GM23338 (cell line): Measurements from ENCODE around the gene KRT25. TPM values are rescaled to one million over a fixed set of nuclear protein-coding genes. Genes with fewer than 3 reads are reported as not detected.

Source experiments
- ATAC-seq: fragments of 200-7000 bp; cut with Tn5 transposase; 3 replicates; pipeline ENCODE4 v1.9.1; 2020
- DNase-seq: peaks from one replicate; pipeline ENCODE4 v3.0.0-alpha.2; 2015; ENCODE audit warnings: low spot score
- H2AFZ ChIP-seq: fragments of 200-600 bp; sonication (generic); 2 replicates; pipeline ENCODE4 v1.8.0; 2016; ENCODE audit warnings: antibody characterized with exemption, mild to moderate bottlenecking, moderate library complexity
- H3F3A ChIP-seq: fragments of 200-600 bp; sonication (generic); replicated peaks from 2 replicates; pipeline ENCODE4 v1.8.0; 2017; ENCODE audit warnings: antibody characterized with exemption, mixed run types, low read depth
- H3K27ac ChIP-seq: fragments of 200-600 bp; sonication (generic); 2 replicates; pipeline ENCODE4 v1.6.1; 2016; ENCODE audit warnings: low read depth
- H3K27me3 ChIP-seq: fragments of 200-600 bp; sonication (generic); 2 replicates; pipeline ENCODE4 v1.8.0; 2016; ENCODE audit warnings: mild to moderate bottlenecking, mixed run types, moderate library complexity; ENCODE audit not compliant: insufficient read depth
- H3K36me3 ChIP-seq: fragments of 200-600 bp; sonication (generic); 2 replicates; pipeline ENCODE4 v1.8.0; 2016; ENCODE audit warnings: mild to moderate bottlenecking; ENCODE audit not compliant: insufficient read depth
- H3K4me1 ChIP-seq: fragments of 200-600 bp; sonication (generic); 2 replicates; pipeline ENCODE4 v1.8.0; 2016; ENCODE audit warnings: mild to moderate bottlenecking, moderate library complexity; ENCODE audit not compliant: insufficient read depth
- H3K4me2 ChIP-seq: fragments of 200-600 bp; sonication (generic); 2 replicates; pipeline ENCODE4 v1.7.1; 2017; ENCODE audit warnings: mixed run types
- H3K4me3 ChIP-seq: fragments of 200-600 bp; sonication (generic); 2 replicates; pipeline ENCODE4 v1.6.1; 2016; ENCODE audit warnings: mixed run types
- H3K79me2 ChIP-seq: fragments of 200-600 bp; sonication (generic); replicated peaks from 2 replicates; pipeline ENCODE4 v1.8.0; 2017; ENCODE audit warnings: mild to moderate bottlenecking; ENCODE audit not compliant: insufficient read depth
- H3K9me2 ChIP-seq: fragments of 200-600 bp; sonication (generic); 2 replicates; pipeline ENCODE4 v1.8.0; 2017; ENCODE audit not compliant: insufficient read depth
- H4K20me1 ChIP-seq: fragments of 200-600 bp; sonication (generic); replicated peaks from 2 replicates; pipeline ENCODE4 v1.8.0; 2017; ENCODE audit warnings: mild to moderate bottlenecking; ENCODE audit not compliant: insufficient read depth
- H3K27ac Mint-ChIP-seq: 2 replicates; pipeline ENCODE4 v1.8.0; 2020; ENCODE audit warnings: inconsistent platforms, mild to moderate bottlenecking, moderate library complexity, mixed read lengths
- H3K27me3 Mint-ChIP-seq: 3 replicates; pipeline ENCODE4 v1.8.0; 2022; ENCODE audit warnings: low read depth, mild to moderate bottlenecking, moderate library complexity, mixed read lengths, inconsistent platforms; ENCODE audit not compliant: insufficient read depth, poor library complexity
- H3K36me3 Mint-ChIP-seq: 3 replicates; pipeline ENCODE4 v1.8.0; 2021; ENCODE audit warnings: low read depth, mild to moderate bottlenecking, inconsistent platforms, moderate library complexity, mixed read lengths
- H3K4me1 Mint-ChIP-seq: 3 replicates; pipeline ENCODE4 v1.8.0; 2020; ENCODE audit warnings: mild to moderate bottlenecking, inconsistent platforms, mixed read lengths
- H3K4me3 Mint-ChIP-seq: 3 replicates; pipeline ENCODE4 v1.8.0; 2021; ENCODE audit warnings: moderate library complexity, mild to moderate bottlenecking, inconsistent platforms, mixed read lengths
- H3K9me3 Mint-ChIP-seq: 3 replicates; pipeline ENCODE4 v1.8.0; 2020; ENCODE audit warnings: moderate library complexity, mild to moderate bottlenecking, inconsistent platforms, mixed read lengths
- CREB1 ChIP-seq: fragments of 250-450 bp; sonication (Bioruptor Pico); IDR thresholded peaks from 2 replicates; pipeline ENCODE4 v1.5.0; 2020; ENCODE audit warnings: low read depth, mild to moderate bottlenecking, moderate library complexity
- EZH2 ChIP-seq: fragments of 200-600 bp; sonication (generic); IDR thresholded peaks from one replicate; pipeline ENCODE4 v1.8.0; 2017; ENCODE audit warnings: antibody characterized with exemption, mild to moderate bottlenecking, low read depth; ENCODE audit not compliant: unreplicated experiment
- EZH2phosphoT487 ChIP-seq: fragments of 200-600 bp; sonication (generic); IDR thresholded peaks from one replicate; pipeline ENCODE4 v1.8.1; 2018; ENCODE audit warnings: antibody characterized with exemption; ENCODE audit not compliant: unreplicated experiment
- JUNB ChIP-seq: IDR thresholded peaks from one replicate; pipeline ENCODE4 v1.6.1; 2016; ENCODE audit warnings: antibody characterized with exemption; ENCODE audit not compliant: unreplicated experiment
- NANOG ChIP-seq: IDR thresholded peaks from 2 replicates; pipeline ENCODE4 v1.6.1; 2016; ENCODE audit warnings: antibody characterized with exemption, borderline replicate concordance
- POLR2AphosphoS5 ChIP-seq: IDR thresholded peaks from 2 replicates; pipeline ENCODE4 v1.6.1; 2016; ENCODE audit warnings: antibody characterized with exemption, low read depth
- STAT1 ChIP-seq: IDR thresholded peaks from one replicate; pipeline ENCODE4 v1.6.1; 2016; ENCODE audit warnings: antibody characterized with exemption; ENCODE audit not compliant: unreplicated experiment
- ZNF114 ChIP-seq: fragments of 250-450 bp; sonication (Bioruptor Pico); IDR thresholded peaks from 2 replicates; pipeline ENCODE4 v1.5.0; 2020; ENCODE audit warnings: mild to moderate bottlenecking, moderate library complexity
- ZNF331 ChIP-seq: fragments of 250-450 bp; sonication (Bioruptor Pico); IDR thresholded peaks from 2 replicates; pipeline ENCODE4 v1.5.0; 2020; ENCODE audit warnings: low read depth, mild to moderate bottlenecking, moderate library complexity
- long read RNA-seq: library from polyadenylated mRNA; unstranded; transcript quantifications from one replicate; pipeline ENCODE4 v2.0.0, GENCODE V29; 2020; ENCODE audit not compliant: unreplicated experiment
- polyA plus RNA-seq: library from polyadenylated mRNA; unstranded; fragments of >200 nt; fragmentation: Nextera tagmentation; extraction: Ambion mirVana; gene quantifications from 2 replicates; pipeline ENCODE4 v1.2.1, GENCODE V29; 2016
- total RNA-seq: library from RNA; depleted of rRNA; stranded (reverse); fragments of >200 nt; shearing (Covaris generic); gene quantifications from 2 replicates; pipeline ENCODE4 v1.2.3, GENCODE V29; 2014; rRNA removed
- TF ChIP-seq, protein P1 (sequence below): fragments of 250-450 bp; sonication (Bioruptor Pico); IDR thresholded peaks from 2 replicates; pipeline ENCODE4 v1.5.0; 2020; ENCODE audit warnings: mild to moderate bottlenecking, moderate library complexity
- TF ChIP-seq, protein P2 (sequence below), 2 experiments: fragments of 200-600 bp in 1 of 2; sonication (generic) in 1 of 2; conservative IDR thresholded peaks; 2 replicates each; pipeline versions ENCODE4 v1.5.1 to v1.6.1; 2016 to 2017; ENCODE audit warnings: antibody characterized with exemption in 2 of 2, low read depth in 2 of 2, mild to moderate bottlenecking in 2 of 2, moderate library complexity in 1 of 2
- TF ChIP-seq, protein P3 (sequence below): IDR thresholded peaks from 2 replicates; pipeline ENCODE4 v1.6.1; 2016; ENCODE audit warnings: antibody characterized with exemption
- TF ChIP-seq, protein P4 (sequence below): IDR thresholded peaks from one replicate; pipeline ENCODE4 v1.6.1; 2018; ENCODE audit warnings: antibody characterized with exemption; ENCODE audit not compliant: unreplicated experiment

Gene KRT25, protein sequence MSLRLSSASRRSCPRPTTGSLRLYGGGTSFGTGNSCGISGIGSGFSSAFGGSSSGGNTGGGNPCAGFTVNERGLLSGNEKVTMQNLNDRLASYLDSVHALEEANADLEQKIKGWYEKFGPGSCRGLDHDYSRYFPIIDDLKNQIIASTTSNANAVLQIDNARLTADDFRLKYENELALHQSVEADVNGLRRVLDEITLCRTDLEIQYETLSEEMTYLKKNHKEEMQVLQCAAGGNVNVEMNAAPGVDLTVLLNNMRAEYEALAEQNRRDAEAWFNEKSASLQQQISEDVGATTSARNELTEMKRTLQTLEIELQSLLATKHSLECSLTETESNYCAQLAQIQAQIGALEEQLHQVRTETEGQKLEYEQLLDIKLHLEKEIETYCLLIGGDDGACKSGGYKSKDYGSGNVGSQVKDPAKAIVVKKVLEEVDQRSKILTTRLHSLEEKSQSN
- total RNA-seq (not detected in 2 replicates), polyA plus RNA-seq (not detected in 2 replicates)
- long read RNA-seq: 0 reads

DNA sequence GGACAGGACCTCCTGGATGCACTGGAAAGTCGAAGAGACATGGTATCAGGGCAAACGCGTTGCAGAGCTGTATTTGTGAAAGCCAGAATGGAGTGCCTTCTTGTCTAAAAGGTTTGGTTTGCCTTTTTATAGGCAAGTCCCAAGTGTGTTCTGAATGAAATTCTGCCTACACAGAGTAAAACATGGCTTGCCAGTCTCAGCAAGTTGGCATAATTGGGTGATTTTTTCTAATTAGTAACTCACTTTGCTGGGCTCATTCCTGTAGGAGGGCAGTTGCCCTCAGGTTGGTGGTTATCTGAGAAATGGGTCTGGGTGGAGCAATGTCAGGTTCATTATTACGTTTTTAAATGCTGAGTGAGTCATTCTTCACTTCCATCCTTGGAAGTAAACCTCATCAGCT, at the start of gene KRT25:
Gene KRT25 (minus strand): TSS at position 101 of the 400 bp plus-strand sequence. CDS start 60 bp downstream, at position 41.
- Histone ChIP-seq H3K36me3 (no peaks in the 10 kb centered on the region), H3K4me2 (no peak within 1 kb of the TSS), H3K27me3 (no peaks in the 10 kb centered on the region), H3K27ac (no peak within 1 kb of the TSS), H3K4me3 (no peak within 1 kb of the TSS), H3K79me2 (no peaks in the 10 kb centered on the region), H2AFZ (no peak within 1 kb of the TSS), H3K4me1 (no peaks in the 10 kb centered on the region), H3F3A (no peaks in the 10 kb centered on the region), H3K9me2 (no peaks in the 10 kb centered on the region), H4K20me1 (no peaks in the 10 kb centered on the region)
- Mint-ChIP-seq H3K27ac (no peak within 1 kb of the TSS), H3K36me3 (no peaks in the 10 kb centered on the region), H3K9me3 (peaks cover 10% of the 10 kb centered on the region; the same call in 2 of the 3 replicates), H3K27me3 (no peaks in the 10 kb centered on the region), H3K4me3 (no peak within 1 kb of the TSS), H3K4me1 (peaks cover 4% of the 10 kb centered on the region; the same call in 1 of the 3 replicates)
- no peak for DNase-seq
- TF ChIP-seq, protein P1, sequence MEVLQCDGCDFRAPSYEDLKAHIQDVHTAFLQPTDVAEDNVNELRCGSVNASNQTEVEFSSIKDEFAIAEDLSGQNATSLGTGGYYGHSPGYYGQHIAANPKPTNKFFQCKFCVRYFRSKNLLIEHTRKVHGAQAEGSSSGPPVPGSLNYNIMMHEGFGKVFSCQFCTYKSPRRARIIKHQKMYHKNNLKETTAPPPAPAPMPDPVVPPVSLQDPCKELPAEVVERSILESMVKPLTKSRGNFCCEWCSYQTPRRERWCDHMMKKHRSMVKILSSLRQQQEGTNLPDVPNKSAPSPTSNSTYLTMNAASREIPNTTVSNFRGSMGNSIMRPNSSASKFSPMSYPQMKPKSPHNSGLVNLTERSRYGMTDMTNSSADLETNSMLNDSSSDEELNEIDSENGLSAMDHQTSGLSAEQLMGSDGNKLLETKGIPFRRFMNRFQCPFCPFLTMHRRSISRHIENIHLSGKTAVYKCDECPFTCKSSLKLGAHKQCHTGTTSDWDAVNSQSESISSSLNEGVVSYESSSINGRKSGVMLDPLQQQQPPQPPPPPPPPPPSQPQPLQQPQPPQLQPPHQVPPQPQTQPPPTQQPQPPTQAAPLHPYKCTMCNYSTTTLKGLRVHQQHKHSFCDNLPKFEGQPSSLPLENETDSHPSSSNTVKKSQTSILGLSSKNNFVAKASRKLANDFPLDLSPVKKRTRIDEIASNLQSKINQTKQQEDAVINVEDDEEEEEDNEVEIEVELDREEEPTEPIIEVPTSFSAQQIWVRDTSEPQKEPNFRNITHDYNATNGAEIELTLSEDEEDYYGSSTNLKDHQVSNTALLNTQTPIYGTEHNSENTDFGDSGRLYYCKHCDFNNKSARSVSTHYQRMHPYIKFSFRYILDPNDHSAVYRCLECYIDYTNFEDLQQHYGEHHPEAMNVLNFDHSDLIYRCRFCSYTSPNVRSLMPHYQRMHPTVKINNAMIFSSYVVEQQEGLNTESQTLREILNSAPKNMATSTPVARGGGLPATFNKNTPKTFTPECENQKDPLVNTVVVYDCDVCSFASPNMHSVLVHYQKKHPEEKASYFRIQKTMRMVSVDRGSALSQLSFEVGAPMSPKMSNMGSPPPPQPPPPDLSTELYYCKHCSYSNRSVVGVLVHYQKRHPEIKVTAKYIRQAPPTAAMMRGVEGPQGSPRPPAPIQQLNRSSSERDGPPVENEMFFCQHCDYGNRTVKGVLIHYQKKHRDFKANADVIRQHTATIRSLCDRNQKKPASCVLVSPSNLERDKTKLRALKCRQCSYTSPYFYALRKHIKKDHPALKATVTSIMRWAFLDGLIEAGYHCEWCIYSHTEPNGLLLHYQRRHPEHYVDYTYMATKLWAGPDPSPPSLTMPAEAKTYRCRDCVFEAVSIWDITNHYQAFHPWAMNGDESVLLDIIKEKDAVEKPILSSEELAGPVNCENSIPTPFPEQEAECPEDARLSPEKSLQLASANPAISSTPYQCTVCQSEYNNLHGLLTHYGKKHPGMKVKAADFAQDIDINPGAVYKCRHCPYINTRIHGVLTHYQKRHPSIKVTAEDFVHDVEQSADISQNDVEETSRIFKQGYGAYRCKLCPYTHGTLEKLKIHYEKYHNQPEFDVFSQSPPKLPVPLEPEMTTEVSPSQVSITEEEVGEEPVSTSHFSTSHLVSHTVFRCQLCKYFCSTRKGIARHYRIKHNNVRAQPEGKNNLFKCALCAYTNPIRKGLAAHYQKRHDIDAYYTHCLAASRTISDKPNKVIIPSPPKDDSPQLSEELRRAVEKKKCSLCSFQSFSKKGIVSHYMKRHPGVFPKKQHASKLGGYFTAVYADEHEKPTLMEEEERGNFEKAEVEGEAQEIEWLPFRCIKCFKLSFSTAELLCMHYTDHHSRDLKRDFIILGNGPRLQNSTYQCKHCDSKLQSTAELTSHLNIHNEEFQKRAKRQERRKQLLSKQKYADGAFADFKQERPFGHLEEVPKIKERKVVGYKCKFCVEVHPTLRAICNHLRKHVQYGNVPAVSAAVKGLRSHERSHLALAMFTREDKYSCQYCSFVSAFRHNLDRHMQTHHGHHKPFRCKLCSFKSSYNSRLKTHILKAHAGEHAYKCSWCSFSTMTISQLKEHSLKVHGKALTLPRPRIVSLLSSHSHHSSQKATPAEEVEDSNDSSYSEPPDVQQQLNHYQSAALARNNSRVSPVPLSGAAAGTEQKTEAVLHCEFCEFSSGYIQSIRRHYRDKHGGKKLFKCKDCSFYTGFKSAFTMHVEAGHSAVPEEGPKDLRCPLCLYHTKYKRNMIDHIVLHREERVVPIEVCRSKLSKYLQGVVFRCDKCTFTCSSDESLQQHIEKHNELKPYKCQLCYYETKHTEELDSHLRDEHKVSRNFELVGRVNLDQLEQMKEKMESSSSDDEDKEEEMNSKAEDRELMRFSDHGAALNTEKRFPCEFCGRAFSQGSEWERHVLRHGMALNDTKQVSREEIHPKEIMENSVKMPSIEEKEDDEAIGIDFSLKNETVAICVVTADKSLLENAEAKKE (CRISPR knock-in tag): no peak
- TF ChIP-seq EZH2 (no peak), JUNB (no peak), POLR2AphosphoS5 (no peak), CREB1 (CRISPR knock-in tag) (no peak), EZH2phosphoT487 (no peak), ZNF114 (no peak), NANOG (no peak), STAT1 (no peak), ZNF331 (no peak)
- TF ChIP-seq, protein P2, sequence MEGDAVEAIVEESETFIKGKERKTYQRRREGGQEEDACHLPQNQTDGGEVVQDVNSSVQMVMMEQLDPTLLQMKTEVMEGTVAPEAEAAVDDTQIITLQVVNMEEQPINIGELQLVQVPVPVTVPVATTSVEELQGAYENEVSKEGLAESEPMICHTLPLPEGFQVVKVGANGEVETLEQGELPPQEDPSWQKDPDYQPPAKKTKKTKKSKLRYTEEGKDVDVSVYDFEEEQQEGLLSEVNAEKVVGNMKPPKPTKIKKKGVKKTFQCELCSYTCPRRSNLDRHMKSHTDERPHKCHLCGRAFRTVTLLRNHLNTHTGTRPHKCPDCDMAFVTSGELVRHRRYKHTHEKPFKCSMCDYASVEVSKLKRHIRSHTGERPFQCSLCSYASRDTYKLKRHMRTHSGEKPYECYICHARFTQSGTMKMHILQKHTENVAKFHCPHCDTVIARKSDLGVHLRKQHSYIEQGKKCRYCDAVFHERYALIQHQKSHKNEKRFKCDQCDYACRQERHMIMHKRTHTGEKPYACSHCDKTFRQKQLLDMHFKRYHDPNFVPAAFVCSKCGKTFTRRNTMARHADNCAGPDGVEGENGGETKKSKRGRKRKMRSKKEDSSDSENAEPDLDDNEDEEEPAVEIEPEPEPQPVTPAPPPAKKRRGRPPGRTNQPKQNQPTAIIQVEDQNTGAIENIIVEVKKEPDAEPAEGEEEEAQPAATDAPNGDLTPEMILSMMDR (conservative IDR thresholded peaks at IDR 0.05; ENCODE audit: low read depth in 2 of 2): no peak
- TF ChIP-seq, protein P3, sequence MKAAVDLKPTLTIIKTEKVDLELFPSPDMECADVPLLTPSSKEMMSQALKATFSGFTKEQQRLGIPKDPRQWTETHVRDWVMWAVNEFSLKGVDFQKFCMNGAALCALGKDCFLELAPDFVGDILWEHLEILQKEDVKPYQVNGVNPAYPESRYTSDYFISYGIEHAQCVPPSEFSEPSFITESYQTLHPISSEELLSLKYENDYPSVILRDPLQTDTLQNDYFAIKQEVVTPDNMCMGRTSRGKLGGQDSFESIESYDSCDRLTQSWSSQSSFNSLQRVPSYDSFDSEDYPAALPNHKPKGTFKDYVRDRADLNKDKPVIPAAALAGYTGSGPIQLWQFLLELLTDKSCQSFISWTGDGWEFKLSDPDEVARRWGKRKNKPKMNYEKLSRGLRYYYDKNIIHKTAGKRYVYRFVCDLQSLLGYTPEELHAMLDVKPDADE: no peak
- TF ChIP-seq, protein P4, sequence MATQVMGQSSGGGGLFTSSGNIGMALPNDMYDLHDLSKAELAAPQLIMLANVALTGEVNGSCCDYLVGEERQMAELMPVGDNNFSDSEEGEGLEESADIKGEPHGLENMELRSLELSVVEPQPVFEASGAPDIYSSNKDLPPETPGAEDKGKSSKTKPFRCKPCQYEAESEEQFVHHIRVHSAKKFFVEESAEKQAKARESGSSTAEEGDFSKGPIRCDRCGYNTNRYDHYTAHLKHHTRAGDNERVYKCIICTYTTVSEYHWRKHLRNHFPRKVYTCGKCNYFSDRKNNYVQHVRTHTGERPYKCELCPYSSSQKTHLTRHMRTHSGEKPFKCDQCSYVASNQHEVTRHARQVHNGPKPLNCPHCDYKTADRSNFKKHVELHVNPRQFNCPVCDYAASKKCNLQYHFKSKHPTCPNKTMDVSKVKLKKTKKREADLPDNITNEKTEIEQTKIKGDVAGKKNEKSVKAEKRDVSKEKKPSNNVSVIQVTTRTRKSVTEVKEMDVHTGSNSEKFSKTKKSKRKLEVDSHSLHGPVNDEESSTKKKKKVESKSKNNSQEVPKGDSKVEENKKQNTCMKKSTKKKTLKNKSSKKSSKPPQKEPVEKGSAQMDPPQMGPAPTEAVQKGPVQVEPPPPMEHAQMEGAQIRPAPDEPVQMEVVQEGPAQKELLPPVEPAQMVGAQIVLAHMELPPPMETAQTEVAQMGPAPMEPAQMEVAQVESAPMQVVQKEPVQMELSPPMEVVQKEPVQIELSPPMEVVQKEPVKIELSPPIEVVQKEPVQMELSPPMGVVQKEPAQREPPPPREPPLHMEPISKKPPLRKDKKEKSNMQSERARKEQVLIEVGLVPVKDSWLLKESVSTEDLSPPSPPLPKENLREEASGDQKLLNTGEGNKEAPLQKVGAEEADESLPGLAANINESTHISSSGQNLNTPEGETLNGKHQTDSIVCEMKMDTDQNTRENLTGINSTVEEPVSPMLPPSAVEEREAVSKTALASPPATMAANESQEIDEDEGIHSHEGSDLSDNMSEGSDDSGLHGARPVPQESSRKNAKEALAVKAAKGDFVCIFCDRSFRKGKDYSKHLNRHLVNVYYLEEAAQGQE: no peak
- no peak for ATAC-seq
